ENCODE measurements around the gene RASA4B. TPM values are rescaled to one million over a fixed set of nuclear protein-coding genes. Genes with fewer than 3 reads are reported as not detected.

RASA4B gene
- polyA plus RNA-seq, 1 experiment, result 4.0 TPM

GRCh38 chr7:102463841-102464576 is 53.6 kb downstream of the RASA4B start:
- ChIA-PET POLR2A (no interaction called here), CTCF (no interaction called here)
- Histone ChIP-seq H3K27ac (ENCODE audit: low read depth, low read length) (peak overlapping the region; percentile 1), H3K9me3 (ENCODE audit: control insufficient read depth, insufficient read depth, low read length) (no peaks in the 10 kb centered on the region; the same call in 1 of the 2 replicates), H3K27me3 (ENCODE audit: control insufficient read depth, insufficient read depth, low read length) (no peaks in the 10 kb centered on the region), H3K4me3 (ENCODE audit: low read depth, low read length) (peak overlapping the region; percentile 98)
- DNase-seq (ENCODE audit: low read depth, low spot score), result no peak
- TF ChIP-seq, protein P1, sequence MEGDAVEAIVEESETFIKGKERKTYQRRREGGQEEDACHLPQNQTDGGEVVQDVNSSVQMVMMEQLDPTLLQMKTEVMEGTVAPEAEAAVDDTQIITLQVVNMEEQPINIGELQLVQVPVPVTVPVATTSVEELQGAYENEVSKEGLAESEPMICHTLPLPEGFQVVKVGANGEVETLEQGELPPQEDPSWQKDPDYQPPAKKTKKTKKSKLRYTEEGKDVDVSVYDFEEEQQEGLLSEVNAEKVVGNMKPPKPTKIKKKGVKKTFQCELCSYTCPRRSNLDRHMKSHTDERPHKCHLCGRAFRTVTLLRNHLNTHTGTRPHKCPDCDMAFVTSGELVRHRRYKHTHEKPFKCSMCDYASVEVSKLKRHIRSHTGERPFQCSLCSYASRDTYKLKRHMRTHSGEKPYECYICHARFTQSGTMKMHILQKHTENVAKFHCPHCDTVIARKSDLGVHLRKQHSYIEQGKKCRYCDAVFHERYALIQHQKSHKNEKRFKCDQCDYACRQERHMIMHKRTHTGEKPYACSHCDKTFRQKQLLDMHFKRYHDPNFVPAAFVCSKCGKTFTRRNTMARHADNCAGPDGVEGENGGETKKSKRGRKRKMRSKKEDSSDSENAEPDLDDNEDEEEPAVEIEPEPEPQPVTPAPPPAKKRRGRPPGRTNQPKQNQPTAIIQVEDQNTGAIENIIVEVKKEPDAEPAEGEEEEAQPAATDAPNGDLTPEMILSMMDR (IDR thresholded peaks at IDR 0.05; ENCODE audit: low read depth, low read length), result no peak

DNA sequence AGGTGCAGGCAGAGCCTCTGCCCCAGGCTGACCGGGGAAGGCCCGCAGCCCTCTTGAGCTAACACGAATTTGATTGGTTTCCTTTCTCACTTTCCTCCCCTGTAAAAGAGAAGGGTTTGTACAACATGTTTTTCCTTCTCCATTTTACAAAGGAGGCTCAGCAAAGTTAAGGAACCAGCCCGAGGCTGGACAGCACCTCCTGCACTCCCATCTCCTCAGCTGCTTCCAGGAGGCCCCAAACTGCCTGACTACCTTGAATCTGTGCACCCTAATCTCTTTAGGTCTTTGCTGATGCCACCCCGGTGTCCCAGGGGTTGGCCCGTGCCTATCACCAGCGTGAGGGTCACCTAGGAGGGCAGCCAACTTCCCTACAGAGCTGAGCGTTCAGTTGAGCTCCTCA is 57.1 kb downstream of the RASA4B start:
- Histone ChIP-seq H3K27ac (ENCODE audit: low read depth, low read length) (no peak overlapping the region), H3K9me3 (ENCODE audit: control insufficient read depth, insufficient read depth, low read length) (no peaks in the 10 kb centered on the region; the same call in 1 of the 2 replicates), H3K4me3 (ENCODE audit: low read depth, low read length) (no peak overlapping the region), H3K27me3 (ENCODE audit: control insufficient read depth, insufficient read depth, low read length) (no peaks in the 10 kb centered on the region)
- ChIA-PET POLR2A (interaction anchor here (0.7 kb wide), 1 partner anchor 11 kb away, joined by 7 read pairs; no protein-coding TSS in a partner anchor), CTCF (no interaction called here)
- no peak for DNase-seq (ENCODE audit: low read depth, low spot score)
- TF ChIP-seq, protein P1 (IDR thresholded peaks at IDR 0.05; ENCODE audit: low read depth, low read length), result no peak

- H3K4me3 ChIP-seq (ENCODE audit: low read depth, low read length), result no peak overlapping the region
- DNase-seq (ENCODE audit: low read depth, low spot score), result no peak
- H3K27me3 ChIP-seq (ENCODE audit: control insufficient read depth, insufficient read depth, low read length), result no peaks in the 10 kb centered on the region
- ChIA-PET POLR2A (no interaction called here), CTCF (no interaction called here)
- H3K9me3 ChIP-seq (ENCODE audit: control insufficient read depth, insufficient read depth, low read length), result no peaks in the 10 kb centered on the region; the same call in 1 of the 2 replicates
- TF ChIP-seq, protein P1 (IDR thresholded peaks at IDR 0.05; ENCODE audit: low read depth, low read length), result no peak
- no peak overlapping the region for H3K27ac ChIP-seq (ENCODE audit: low read depth, low read length)
These were observed 58.2 kb downstream of the RASA4B start for GRCh38 chr7:102459221-102459844.

GRCh38 chr7:102457352-102457924 is 60.1 kb downstream of the RASA4B start:
- TF ChIP-seq, protein P1 (IDR thresholded peaks at IDR 0.05; ENCODE audit: low read depth, low read length), result no peak
- POLR2A ChIA-PET, result no interaction called here
- CTCF ChIA-PET, result interaction anchor here (1.5 kb wide), 1 partner anchor 10 kb away, joined by 9 read pairs; no protein-coding TSS in a partner anchor
- Histone ChIP-seq H3K9me3 (ENCODE audit: control insufficient read depth, insufficient read depth, low read length) (no peaks in the 10 kb centered on the region; the same call in 1 of the 2 replicates), H3K27me3 (ENCODE audit: control insufficient read depth, insufficient read depth, low read length) (no peaks in the 10 kb centered on the region), H3K4me3 (ENCODE audit: low read depth, low read length) (no peak overlapping the region), H3K27ac (ENCODE audit: low read depth, low read length) (peak overlapping the region; percentile 11)
- DNase-seq (ENCODE audit: low read depth, low spot score), result no peak

All from AG04450 (cell line).